ENCODE results near the gene NUDT12.

GRCh38 chr5:103523319-103523718, 39.3 kb downstream of the NUDT12 start:
- TF ChIP-seq EZH2phosphoT487 (IDR thresholded peaks at IDR 0.05; ENCODE audit: borderline replicate concordance, low read length) (no peak), EZH2 (IDR thresholded peaks at IDR 0.05; ENCODE audit: low read length, unreplicated experiment) (no peak)
- TF ChIP-seq, protein P1, sequence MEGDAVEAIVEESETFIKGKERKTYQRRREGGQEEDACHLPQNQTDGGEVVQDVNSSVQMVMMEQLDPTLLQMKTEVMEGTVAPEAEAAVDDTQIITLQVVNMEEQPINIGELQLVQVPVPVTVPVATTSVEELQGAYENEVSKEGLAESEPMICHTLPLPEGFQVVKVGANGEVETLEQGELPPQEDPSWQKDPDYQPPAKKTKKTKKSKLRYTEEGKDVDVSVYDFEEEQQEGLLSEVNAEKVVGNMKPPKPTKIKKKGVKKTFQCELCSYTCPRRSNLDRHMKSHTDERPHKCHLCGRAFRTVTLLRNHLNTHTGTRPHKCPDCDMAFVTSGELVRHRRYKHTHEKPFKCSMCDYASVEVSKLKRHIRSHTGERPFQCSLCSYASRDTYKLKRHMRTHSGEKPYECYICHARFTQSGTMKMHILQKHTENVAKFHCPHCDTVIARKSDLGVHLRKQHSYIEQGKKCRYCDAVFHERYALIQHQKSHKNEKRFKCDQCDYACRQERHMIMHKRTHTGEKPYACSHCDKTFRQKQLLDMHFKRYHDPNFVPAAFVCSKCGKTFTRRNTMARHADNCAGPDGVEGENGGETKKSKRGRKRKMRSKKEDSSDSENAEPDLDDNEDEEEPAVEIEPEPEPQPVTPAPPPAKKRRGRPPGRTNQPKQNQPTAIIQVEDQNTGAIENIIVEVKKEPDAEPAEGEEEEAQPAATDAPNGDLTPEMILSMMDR (conservative IDR thresholded peaks at IDR 0.05; ENCODE audit: low read depth, low read length) = no peak

Measured in PC-3 (cell line).